DMS79 treated with DMSO at 0.1 percent for 48 hours (cell line): ENCODE measurements around the gene SMURF2.
A peak's percentile ranks its signal among the peaks of the same experiment; 100 is the strongest.

Source experiments
- DNase-seq: peaks from one replicate; lab custom pipeline; 2025; lab: John Stamatoyannopoulos, UW

Gene SMURF2

DNA sequence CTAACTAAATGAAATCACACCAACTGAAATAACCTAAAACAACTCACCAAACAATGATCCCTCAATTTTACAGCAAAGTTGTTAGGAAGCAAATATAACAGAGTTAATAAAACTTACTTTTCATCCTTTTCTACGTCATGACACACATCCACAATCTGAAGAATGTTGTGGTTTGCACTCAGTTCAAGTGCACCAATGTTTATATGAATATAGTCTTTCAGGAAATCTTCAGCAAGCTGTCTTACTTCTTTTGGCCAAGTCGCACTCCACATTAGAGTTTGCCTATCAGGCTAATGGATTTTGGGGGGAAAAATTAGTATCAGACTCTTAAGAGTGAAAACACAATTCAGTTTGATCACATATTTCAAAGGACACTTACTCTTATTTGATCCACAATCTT, 159.3 kb downstream of the SMURF2 start:
- no peak for DNase-seq

DNA sequence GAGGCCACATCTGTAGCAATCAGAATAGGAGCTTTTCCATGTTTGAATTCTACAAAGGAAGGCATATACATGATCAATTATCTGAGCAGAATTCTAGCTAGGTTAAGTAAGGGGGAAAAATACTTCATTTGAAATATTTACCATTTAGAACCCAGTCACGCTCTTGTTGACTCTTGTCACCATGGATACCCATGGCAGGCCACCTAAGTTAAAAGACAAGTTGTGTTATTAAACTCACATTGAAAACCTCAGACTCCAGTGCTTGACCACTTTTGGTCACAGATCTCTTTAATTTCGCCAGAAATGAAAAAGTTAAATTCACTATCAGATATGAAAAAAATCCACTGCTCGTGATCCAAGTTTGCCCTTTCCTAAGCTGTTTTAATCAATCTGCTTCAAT, 160.1 kb downstream of the SMURF2 start:
- DNase-seq, result no peak

DNA sequence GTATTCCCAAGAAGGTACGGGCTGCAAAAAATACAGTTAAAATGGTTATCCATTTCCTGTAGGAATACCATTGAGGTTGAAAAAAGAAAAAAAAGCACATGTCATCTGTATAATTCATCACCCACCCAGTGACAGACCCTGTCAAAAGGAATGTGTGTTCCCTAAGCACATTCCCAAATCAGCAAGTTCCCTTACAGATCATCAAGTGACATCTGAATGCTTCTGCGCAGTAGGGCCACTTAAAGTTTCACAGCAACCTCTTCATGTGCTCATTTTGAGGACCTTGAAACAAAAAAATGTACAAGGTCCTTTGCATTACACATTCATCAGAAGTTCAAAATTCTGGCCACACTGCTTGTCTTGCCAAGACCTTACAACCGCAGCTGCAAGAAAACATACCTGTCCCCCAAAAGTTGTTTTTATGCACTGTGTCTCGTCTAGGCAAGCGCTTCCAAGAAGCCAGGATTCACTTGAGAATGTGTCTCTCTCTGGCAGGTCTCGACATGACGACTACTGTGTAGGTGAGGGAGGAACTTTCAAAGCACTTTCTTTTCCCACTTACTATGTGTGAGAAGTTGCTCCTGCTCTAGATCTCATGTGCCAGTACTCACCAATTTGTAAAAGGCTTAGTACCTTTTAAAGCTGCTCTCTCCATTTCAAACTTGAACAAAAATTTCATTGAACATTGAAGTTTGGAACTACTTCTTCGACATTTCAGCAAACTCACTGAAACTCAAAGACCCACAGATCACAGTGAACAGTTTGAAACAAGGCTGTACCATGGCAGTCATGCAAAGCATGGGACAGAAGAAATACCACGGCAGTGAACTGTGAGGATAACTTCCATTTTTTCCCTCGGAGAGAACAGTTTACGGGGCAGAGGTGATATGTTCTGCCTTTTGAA, 161.0 kb downstream of the SMURF2 start:
- no peak for DNase-seq

DNA sequence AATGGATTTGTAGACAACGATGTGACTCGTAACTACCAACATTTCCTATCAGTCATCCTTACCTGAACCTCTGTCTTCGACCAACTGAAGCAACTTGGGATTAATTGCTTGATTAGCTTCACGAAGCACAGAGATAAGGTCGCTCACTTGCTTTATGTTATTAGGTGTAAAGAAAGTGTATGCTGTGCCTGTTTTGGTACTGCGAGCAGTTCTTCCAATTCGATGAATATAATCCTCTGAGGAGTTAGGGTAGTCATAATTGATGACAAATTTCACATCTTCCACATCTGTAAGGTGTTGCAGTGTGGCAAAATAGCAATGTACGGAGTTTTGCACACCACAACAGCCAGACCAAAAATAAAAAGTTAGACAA, 161.6 kb downstream of the SMURF2 start:
- DNase-seq, result no peak

DNA sequence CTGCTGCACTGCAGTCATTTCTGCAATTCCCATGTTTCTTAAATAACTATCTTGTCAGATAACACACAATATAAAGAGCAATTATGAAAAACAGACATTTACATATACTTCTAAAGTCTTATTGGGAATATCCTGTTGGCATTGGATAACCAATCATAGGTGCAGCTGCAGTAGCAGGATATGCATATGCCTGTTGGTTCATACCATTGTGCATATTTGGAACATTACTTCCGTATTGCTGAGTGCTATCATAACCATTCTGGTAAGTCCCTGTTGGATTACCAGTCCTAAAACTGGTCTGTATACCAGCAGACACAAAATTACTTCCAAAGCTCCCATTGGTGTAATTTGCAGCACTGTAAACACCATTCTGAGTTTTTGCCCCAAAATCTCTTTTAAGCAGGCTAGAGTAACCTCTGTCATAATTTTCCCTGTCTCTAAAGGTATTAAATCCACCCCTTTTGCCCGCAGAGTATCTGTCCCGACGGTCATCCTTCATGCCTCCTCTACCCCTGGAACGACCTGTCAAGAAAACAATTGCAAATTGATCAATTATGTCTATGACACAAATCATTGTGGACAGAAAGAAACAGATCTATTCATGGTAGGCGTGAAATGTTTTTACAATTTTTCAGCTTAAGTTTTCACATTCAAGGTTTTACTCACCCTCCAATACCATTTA, 162.2 kb downstream of the SMURF2 start:
- no peak for DNase-seq

DNA sequence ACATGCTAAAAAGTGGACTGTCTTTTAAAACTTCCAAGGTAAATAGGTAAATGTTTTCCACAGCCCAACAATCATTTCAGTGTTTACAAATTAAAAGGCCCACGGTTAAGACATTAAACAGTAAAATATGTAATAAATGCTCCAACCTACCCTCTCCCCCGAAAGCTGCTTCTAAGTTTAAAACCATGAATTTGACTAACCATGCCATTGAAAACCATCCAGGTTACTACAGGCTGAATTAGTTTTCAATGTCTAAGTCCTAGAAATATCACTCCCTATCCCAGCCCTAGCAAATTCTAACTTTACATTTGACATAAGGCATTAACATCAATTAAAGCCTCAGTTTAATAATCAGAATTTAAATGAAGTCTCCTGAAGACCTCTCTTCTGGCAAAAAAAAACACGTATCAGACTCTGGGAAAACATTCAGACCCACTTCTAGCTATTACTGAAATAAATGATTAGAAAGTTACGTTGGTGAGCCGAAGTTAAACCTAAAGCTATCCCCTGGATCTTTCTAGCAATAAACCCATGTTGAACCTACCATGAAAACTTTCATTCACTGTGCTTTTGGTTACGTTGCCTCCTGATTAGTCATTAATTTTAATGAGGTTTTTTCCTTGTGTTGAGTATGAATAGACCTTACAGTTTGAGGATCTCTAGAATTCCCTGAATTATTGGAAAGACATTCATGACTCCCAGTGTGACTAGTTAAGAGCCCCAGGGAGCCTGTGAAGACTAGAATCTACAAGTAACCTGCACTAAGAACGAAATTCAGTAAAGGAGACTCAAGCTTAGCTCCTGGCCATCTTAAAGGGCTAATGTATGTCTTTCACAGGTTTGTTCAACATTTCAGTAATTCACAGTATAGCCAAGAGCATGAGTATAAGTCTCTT, 163.6 kb downstream of the SMURF2 start:
- no peak for DNase-seq

DNA sequence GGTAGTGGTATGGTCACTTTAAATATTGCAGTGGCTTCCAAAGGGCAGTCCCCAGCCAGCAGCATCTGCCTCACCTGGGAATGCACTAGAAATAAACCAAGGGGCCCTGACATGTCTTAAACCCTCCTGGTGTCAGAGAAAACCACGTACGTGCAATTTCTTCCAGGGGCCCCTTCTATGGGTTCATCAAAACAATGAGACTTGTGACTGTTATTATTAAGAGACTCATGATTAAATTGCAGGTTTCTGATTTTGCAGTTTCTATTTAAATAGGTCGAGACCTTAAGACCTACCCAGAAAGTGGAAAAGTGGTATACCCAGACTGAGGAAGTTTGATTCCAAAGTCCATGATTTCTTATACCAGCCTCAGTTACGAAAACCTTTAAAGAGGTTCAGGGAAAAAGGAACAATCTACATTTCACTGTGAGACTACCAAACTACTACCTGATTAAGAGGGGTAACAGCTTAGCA, 164.5 kb downstream of the SMURF2 start:
- no peak for DNase-seq

DNA sequence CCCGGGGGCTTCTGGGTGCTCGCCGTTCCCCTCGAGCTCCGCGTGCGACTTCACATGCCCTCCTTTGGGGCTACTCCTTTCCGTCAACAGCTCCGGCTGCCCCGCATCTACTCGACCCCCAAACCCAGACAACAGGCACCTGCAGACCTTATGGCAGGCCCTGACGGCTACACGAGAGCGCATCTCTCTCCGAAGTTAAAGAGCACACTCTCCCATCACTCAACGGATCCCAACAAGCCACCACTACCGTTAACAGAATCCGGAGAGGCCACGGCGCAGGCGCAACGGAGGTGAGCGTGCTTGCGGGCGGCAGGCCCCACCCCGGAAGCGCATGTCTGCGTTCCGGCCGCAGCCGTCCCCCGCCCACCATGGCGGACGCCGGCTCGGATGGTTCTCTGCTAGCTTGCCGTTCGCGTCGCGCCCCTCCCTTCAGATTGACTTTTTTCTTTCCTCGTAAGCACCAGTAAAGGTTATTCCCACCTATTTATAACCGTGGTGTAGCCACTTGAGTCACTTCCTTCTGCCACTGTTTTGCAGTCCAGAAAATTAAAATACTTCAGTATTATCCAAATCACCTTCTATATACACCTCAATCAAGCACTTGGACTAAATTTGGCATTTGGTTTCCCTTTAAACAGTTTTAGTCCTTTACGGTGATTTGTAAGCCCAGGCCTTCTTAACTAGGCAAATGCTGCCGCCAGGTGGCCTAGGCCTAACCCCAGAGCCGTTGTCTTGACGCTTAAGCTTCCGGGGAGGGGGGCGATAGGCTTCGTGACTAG, 165.1 kb downstream of the SMURF2 start, which contains the start of gene POLG2:
TSS of gene POLG2 (minus strand) at position 269 of the 779 bp plus-strand sequence. CDS start at position 183, 86 bp downstream.
- peak; percentile 67 for DNase-seq

DNA sequence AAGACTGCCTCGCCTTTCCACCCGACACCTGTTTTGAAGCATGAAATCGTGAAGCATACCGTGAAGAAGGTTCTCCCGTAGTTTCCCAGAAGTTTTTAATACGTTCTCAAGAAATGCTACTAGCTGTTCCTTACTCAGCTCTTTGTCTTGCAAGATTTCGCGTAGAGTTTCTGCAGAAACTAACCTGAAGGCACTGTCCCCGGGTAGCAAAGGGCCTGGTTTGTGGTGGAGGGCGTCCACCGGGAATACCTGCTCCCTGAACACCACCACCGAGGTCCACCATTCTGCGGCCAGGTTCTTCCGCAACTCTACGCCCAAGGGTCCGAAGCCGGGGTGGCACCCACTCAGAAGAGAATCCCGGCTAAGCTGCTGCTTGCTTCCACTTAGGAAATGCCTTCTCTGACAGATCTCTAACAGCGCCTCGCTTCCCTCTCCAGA, 165.7 kb downstream of the SMURF2 start:
- no peak for DNase-seq
